Neural cell (in vitro differentiated cells): ENCODE data around the gene PLEKHM3.

Experiments
- CTCF ChIP-seq: fragments of 450-650 bp; IDR thresholded peaks from 2 replicates; pipeline ENCODE4 v1.5.1; 2014; ENCODE audit warnings: antibody characterized with exemption, mild to moderate bottlenecking, moderate library complexity; ENCODE audit not compliant: poor library complexity, severe bottlenecking
- EP300 ChIP-seq: fragments of 450-650 bp; conservative IDR thresholded peaks from 2 replicates; pipeline ENCODE4 v1.6.1; 2014; ENCODE audit warnings: antibody characterized with exemption, mild to moderate bottlenecking, moderate library complexity; ENCODE audit not compliant: poor library complexity, severe bottlenecking
- EZH2 ChIP-seq: fragments of 200-600, 300-800 bp; shearing (Covaris generic), sonication (generic); IDR thresholded peaks from 2 replicates; pipeline ENCODE4 v1.6.1; 2014; ENCODE audit warnings: antibody characterized with exemption, low read length, borderline replicate concordance, mild to moderate bottlenecking; ENCODE audit not compliant: insufficient read depth, poor library complexity, severe bottlenecking
- MXI1 ChIP-seq: fragments of 450-650 bp; conservative IDR thresholded peaks from 2 replicates; pipeline ENCODE4 v1.6.1; 2014; ENCODE audit warnings: antibody characterized with exemption, mild to moderate bottlenecking; ENCODE audit not compliant: poor library complexity, severe bottlenecking
- POLR2AphosphoS5 ChIP-seq: IDR thresholded peaks from 2 replicates; pipeline ENCODE4 v1.6.1; 2012
- RAD21 ChIP-seq: fragments of 450-650 bp; conservative IDR thresholded peaks from 2 replicates; pipeline ENCODE4 v1.6.1; 2014; ENCODE audit warnings: antibody characterized with exemption, mild to moderate bottlenecking, moderate library complexity
- TAF1 ChIP-seq: IDR thresholded peaks from 2 replicates; pipeline ENCODE4 v1.6.1; 2012; ENCODE audit warnings: low read depth

DNA sequence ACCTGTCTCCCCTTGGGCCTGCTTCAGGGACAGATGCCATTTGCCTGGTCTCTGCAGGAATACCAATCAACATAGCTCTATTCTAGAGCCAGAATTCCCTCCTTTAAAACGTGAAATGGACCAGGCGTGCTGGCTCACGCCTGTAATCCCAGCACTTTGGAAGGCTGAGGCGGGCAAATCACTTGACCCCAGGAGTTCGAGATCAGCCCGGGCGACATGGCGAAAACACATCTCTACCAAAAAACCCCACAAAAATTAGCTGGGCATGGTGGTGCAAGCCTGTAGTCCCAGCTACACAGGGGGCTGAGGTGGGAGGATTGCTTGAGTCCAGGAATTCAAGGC is 127.0 kb downstream of the PLEKHM3 start:
- TF ChIP-seq CTCF = no peak
- no peak for TF ChIP-seq TAF1
- TF ChIP-seq EZH2 = no peak
- no peak for TF ChIP-seq RAD21
- TF ChIP-seq POLR2AphosphoS5 = no peak
- no peak for TF ChIP-seq MXI1
- TF ChIP-seq EP300 = no peak
